Testis (tissue), 2 donors: ENCODE data around the gene TNFAIP8.

Source experiments
- POLR2A ChIP-seq: fragments of 450-650 bp; IDR thresholded peaks from one replicate; pipeline ENCODE4 v1.6.1; 2017; ENCODE audit warnings: antibody characterized with exemption, mild to moderate bottlenecking, moderate library complexity
- TF ChIP-seq, protein P1 (sequence below), 3 experiments: fragments of 450-650 bp in 2 of 3; fragments of 200-600 bp in 1 of 3; sonication (generic) in 1 of 3; IDR thresholded peaks; one replicate each; pipeline ENCODE4 v1.5.1; 2016 to 2019; ENCODE audit warnings: antibody characterized with exemption in 3 of 3, mild to moderate bottlenecking in 2 of 3, moderate library complexity in 1 of 3

DNA sequence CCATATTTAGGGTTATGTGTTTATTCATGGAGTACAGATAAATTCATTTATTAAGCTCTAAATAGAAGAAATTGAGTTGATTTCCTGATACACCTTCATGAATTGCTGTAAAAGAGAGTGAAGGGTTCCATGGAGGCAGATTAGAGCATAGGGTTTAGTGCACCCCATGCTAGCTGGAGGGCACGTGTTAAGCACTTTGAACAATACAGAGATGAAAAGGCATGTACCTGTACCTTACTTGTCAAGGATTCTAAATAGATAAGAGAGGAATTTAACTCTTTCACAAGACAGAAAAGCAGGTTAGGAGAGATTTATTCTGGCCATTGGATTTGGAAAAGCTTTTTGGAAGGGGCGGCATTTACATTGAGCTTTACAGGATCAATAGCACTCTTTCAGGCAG is 23.3 kb downstream of the TNFAIP8 start:
- TF ChIP-seq, protein P1, sequence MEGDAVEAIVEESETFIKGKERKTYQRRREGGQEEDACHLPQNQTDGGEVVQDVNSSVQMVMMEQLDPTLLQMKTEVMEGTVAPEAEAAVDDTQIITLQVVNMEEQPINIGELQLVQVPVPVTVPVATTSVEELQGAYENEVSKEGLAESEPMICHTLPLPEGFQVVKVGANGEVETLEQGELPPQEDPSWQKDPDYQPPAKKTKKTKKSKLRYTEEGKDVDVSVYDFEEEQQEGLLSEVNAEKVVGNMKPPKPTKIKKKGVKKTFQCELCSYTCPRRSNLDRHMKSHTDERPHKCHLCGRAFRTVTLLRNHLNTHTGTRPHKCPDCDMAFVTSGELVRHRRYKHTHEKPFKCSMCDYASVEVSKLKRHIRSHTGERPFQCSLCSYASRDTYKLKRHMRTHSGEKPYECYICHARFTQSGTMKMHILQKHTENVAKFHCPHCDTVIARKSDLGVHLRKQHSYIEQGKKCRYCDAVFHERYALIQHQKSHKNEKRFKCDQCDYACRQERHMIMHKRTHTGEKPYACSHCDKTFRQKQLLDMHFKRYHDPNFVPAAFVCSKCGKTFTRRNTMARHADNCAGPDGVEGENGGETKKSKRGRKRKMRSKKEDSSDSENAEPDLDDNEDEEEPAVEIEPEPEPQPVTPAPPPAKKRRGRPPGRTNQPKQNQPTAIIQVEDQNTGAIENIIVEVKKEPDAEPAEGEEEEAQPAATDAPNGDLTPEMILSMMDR (IDR thresholded peaks at IDR 0.05): no peak
- TF ChIP-seq POLR2A: no peak
